Measurements from ENCODE around the gene MAST4.

Gene MAST4

DNA sequence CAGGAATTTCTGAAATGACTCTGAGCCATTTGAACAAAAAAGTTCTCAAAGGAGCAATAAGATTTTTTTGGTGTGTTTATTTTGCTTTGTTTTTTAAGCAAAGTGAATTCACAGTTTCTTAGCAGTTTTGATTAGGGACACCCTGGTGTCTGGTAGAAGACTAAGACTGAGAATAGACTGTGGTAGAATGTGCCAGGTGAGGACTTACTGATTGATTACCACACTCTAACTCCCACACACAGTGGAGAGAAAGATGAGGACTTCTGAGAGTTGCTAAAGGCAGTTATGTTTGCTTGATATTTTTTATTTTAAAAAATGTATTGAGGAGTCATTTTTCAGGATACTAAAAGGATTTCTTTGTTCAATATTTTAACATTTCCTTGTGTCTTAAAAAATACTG lies 425.3 kb downstream of the MAST4 start:
- Histone ChIP-seq H3K4me1 (ENCODE audit: control insufficient read depth, insufficient read depth, low read length, poor library complexity, severe bottlenecking) (no peaks in the 10 kb centered on the region), H3K27me3 (replicated peaks; ENCODE audit: control insufficient read depth, insufficient read depth, low read length, poor library complexity, severe bottlenecking) (no peaks in the 10 kb centered on the region), H3K4me3 (ENCODE audit: insufficient read depth, low read depth, low read length, poor library complexity, severe bottlenecking) (no peak overlapping the region), H3K36me3 (ENCODE audit: control insufficient read depth, insufficient read depth, low read length) (no peaks in the 10 kb centered on the region), H3K9me3 (ENCODE audit: control insufficient read depth, low read length) (no peaks in the 10 kb centered on the region), H3K27ac (ENCODE audit: insufficient read depth, low read length, poor library complexity, severe bottlenecking) (no peak overlapping the region)
- DNase-seq = no peak

DNA sequence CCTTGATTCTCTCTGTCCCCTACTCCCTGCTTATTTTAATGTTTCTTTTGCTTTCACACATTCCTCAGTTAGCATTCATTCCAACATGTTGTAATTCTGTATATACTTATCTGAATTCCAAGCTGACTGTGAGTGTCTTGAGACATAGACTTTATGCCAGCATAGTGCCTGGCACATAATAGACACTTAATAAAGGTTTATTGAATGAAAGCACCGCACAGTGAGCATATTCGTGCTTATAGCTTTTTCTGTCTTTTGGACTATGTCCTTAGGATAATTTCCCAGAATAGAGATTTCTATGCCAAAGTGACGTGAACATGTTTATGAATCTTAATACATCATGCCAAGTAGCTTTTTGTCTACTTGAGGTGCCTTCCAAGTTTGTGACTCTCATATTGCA lies 425.8 kb downstream of the MAST4 start:
- H3K4me3 ChIP-seq (ENCODE audit: insufficient read depth, low read depth, low read length, poor library complexity, severe bottlenecking) = no peak overlapping the region

GRCh38 chr5:67025457-67025856 lies 429.3 kb downstream of the MAST4 start:
- Histone ChIP-seq H3K4me3 (ENCODE audit: insufficient read depth, low read depth, low read length, poor library complexity, severe bottlenecking) (no peak overlapping the region), H3K9me3 (ENCODE audit: control insufficient read depth, low read length) (no peaks in the 10 kb centered on the region), H3K27ac (ENCODE audit: insufficient read depth, low read length, poor library complexity, severe bottlenecking) (no peak overlapping the region), H3K36me3 (ENCODE audit: control insufficient read depth, insufficient read depth, low read length) (no peaks in the 10 kb centered on the region), H3K27me3 (replicated peaks; ENCODE audit: control insufficient read depth, insufficient read depth, low read length, poor library complexity, severe bottlenecking) (no peaks in the 10 kb centered on the region), H3K4me1 (ENCODE audit: control insufficient read depth, insufficient read depth, low read length, poor library complexity, severe bottlenecking) (no peaks in the 10 kb centered on the region)
- DNase-seq = no peak

More for the DNA sequence above, 425.8 kb downstream of the MAST4 start:
- no peaks in the 10 kb centered on the region for H3K27me3 ChIP-seq (replicated peaks; ENCODE audit: control insufficient read depth, insufficient read depth, low read length, poor library complexity, severe bottlenecking)
- H3K27ac ChIP-seq (ENCODE audit: insufficient read depth, low read length, poor library complexity, severe bottlenecking) = no peak overlapping the region
- DNase-seq = no peak
- H3K4me1 ChIP-seq (ENCODE audit: control insufficient read depth, insufficient read depth, low read length, poor library complexity, severe bottlenecking) = no peaks in the 10 kb centered on the region
- H3K36me3 ChIP-seq (ENCODE audit: control insufficient read depth, insufficient read depth, low read length) = no peaks in the 10 kb centered on the region
- no peaks in the 10 kb centered on the region for H3K9me3 ChIP-seq (ENCODE audit: control insufficient read depth, low read length)

DNA sequence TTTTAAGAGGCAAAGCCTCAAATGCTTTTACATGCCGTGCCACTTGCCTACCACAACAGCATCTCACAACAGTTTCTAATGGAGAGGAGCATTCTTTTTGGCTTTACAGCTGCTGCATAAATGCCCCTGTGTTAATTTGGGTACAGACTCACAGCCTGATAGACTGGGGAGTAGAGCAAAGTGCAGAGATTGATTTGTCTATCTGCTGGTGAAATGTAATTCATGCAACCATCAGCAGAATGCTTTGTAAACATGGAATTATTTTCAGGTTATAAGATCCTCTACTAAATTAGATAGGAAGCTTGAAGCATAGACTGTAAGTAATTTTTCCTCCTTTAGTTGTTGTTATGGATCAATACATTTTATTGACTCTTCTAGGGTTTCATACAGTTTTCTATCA lies 430.1 kb downstream of the MAST4 start:
- H3K4me1 ChIP-seq (ENCODE audit: control insufficient read depth, insufficient read depth, low read length, poor library complexity, severe bottlenecking) = peaks cover 4% of the 10 kb centered on the region
- H3K27ac ChIP-seq (ENCODE audit: insufficient read depth, low read length, poor library complexity, severe bottlenecking) = no peak overlapping the region
- no peak for DNase-seq
- H3K27me3 ChIP-seq (replicated peaks; ENCODE audit: control insufficient read depth, insufficient read depth, low read length, poor library complexity, severe bottlenecking) = no peaks in the 10 kb centered on the region
- H3K9me3 ChIP-seq (ENCODE audit: control insufficient read depth, low read length) = no peaks in the 10 kb centered on the region
- no peak overlapping the region for H3K4me3 ChIP-seq (ENCODE audit: insufficient read depth, low read depth, low read length, poor library complexity, severe bottlenecking)
- no peaks in the 10 kb centered on the region for H3K36me3 ChIP-seq (ENCODE audit: control insufficient read depth, insufficient read depth, low read length)

GRCh38 chr5:67027171-67027570 lies 431.0 kb downstream of the MAST4 start:
- H3K4me3 ChIP-seq (ENCODE audit: insufficient read depth, low read depth, low read length, poor library complexity, severe bottlenecking) = no peak overlapping the region

DNA sequence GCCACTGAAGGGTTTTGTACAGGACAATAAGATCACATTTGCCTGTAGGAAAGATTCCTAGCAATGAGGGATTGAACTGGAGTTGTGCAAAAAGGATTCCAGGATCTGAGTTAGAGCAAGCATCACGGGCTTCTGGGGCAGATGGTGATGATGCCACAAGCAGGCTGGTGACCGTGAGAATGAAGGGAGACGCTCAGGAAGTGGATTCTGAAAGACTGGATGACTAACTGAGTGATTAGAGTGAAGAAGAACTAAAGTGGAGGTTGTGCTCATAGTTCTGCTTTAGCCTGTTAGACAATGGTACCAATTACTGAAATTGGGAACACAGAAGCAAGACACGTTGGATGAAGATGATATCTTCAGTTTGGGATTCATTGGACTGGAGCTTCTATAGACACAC lies 432.2 kb downstream of the MAST4 start:
- H3K27ac ChIP-seq (ENCODE audit: insufficient read depth, low read length, poor library complexity, severe bottlenecking) = no peak overlapping the region
- H3K27me3 ChIP-seq (replicated peaks; ENCODE audit: control insufficient read depth, insufficient read depth, low read length, poor library complexity, severe bottlenecking) = no peaks in the 10 kb centered on the region
- DNase-seq = no peak
- H3K36me3 ChIP-seq (ENCODE audit: control insufficient read depth, insufficient read depth, low read length) = no peaks in the 10 kb centered on the region
- peaks cover 7% of the 10 kb centered on the region for H3K4me1 ChIP-seq (ENCODE audit: control insufficient read depth, insufficient read depth, low read length, poor library complexity, severe bottlenecking)
- no peaks in the 10 kb centered on the region for H3K9me3 ChIP-seq (ENCODE audit: control insufficient read depth, low read length)
- no peak overlapping the region for H3K4me3 ChIP-seq (ENCODE audit: insufficient read depth, low read depth, low read length, poor library complexity, severe bottlenecking)

More at GRCh38 chr5:67027171-67027570, 431.0 kb downstream of the MAST4 start:
- Histone ChIP-seq H3K36me3 (ENCODE audit: control insufficient read depth, insufficient read depth, low read length) (no peaks in the 10 kb centered on the region), H3K4me1 (ENCODE audit: control insufficient read depth, insufficient read depth, low read length, poor library complexity, severe bottlenecking) (peaks cover 7% of the 10 kb centered on the region), H3K27ac (ENCODE audit: insufficient read depth, low read length, poor library complexity, severe bottlenecking) (no peak overlapping the region), H3K9me3 (ENCODE audit: control insufficient read depth, low read length) (no peaks in the 10 kb centered on the region), H3K27me3 (replicated peaks; ENCODE audit: control insufficient read depth, insufficient read depth, low read length, poor library complexity, severe bottlenecking) (no peaks in the 10 kb centered on the region)
- no peak for DNase-seq

DNA sequence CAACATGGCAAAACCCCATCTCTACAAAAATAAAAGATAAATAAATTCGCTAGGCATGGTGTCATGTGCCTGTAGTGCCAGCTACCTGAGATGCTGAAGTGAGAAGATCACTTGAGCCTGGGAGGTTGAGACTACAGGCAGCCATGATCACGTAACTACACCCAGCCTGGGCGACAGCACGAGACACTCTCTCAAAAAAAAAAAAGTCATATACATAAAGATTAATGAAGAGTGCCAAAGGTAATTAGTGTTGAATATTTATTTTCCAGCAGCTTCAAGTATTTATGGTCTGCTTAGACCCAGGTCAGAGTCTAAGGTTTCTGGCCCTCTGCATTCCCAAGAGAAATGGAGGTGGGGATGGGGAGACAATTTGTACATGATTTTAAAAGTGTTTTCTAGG lies 432.7 kb downstream of the MAST4 start:
- Histone ChIP-seq H3K4me1 (ENCODE audit: control insufficient read depth, insufficient read depth, low read length, poor library complexity, severe bottlenecking) (peaks cover 7% of the 10 kb centered on the region), H3K9me3 (ENCODE audit: control insufficient read depth, low read length) (no peaks in the 10 kb centered on the region), H3K4me3 (ENCODE audit: insufficient read depth, low read depth, low read length, poor library complexity, severe bottlenecking) (no peak overlapping the region), H3K27me3 (replicated peaks; ENCODE audit: control insufficient read depth, insufficient read depth, low read length, poor library complexity, severe bottlenecking) (no peaks in the 10 kb centered on the region), H3K27ac (ENCODE audit: insufficient read depth, low read length, poor library complexity, severe bottlenecking) (no peak overlapping the region), H3K36me3 (ENCODE audit: control insufficient read depth, insufficient read depth, low read length) (no peaks in the 10 kb centered on the region)
- no peak for DNase-seq

GRCh38 chr5:67029481-67029880 lies 433.3 kb downstream of the MAST4 start:
- H3K27me3 ChIP-seq (replicated peaks; ENCODE audit: control insufficient read depth, insufficient read depth, low read length, poor library complexity, severe bottlenecking) = no peaks in the 10 kb centered on the region

GRCh38 chr5:67030289-67031056 lies 434.3 kb downstream of the MAST4 start:
- Histone ChIP-seq H3K4me1 (ENCODE audit: control insufficient read depth, insufficient read depth, low read length, poor library complexity, severe bottlenecking) (peaks cover 7% of the 10 kb centered on the region), H3K27ac (ENCODE audit: insufficient read depth, low read length, poor library complexity, severe bottlenecking) (no peak overlapping the region), H3K4me3 (ENCODE audit: insufficient read depth, low read depth, low read length, poor library complexity, severe bottlenecking) (no peak overlapping the region), H3K36me3 (ENCODE audit: control insufficient read depth, insufficient read depth, low read length) (no peaks in the 10 kb centered on the region), H3K27me3 (replicated peaks; ENCODE audit: control insufficient read depth, insufficient read depth, low read length, poor library complexity, severe bottlenecking) (no peaks in the 10 kb centered on the region), H3K9me3 (ENCODE audit: control insufficient read depth, low read length) (no peaks in the 10 kb centered on the region)
- DNase-seq = no peak

More at GRCh38 chr5:67029481-67029880, 433.3 kb downstream of the MAST4 start:
- H3K9me3 ChIP-seq (ENCODE audit: control insufficient read depth, low read length) = no peaks in the 10 kb centered on the region
- H3K36me3 ChIP-seq (ENCODE audit: control insufficient read depth, insufficient read depth, low read length) = no peaks in the 10 kb centered on the region
- no peak for DNase-seq
- H3K4me3 ChIP-seq (ENCODE audit: insufficient read depth, low read depth, low read length, poor library complexity, severe bottlenecking) = no peak overlapping the region
- H3K4me1 ChIP-seq (ENCODE audit: control insufficient read depth, insufficient read depth, low read length, poor library complexity, severe bottlenecking) = peaks cover 7% of the 10 kb centered on the region
- H3K27ac ChIP-seq (ENCODE audit: insufficient read depth, low read length, poor library complexity, severe bottlenecking) = no peak overlapping the region

DNA sequence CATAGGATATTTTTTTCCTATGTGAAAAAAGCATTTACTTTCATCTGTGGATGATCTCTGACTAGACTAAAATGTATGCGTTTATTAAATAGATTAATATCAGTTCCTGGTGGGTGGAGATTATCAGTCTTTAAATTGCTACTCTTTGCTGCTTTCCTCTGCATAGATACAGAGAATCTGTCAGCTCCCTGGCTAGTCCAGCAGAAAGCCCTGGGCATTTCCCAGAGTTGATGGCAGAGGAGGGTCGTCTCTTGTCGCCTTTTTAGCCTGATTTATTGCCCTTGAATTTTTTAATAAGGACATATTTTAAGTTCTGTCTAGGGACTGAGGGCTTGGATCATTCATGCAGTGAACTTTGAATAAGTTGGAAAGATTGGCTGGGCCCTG lies 434.9 kb downstream of the MAST4 start:
- Histone ChIP-seq H3K36me3 (ENCODE audit: control insufficient read depth, insufficient read depth, low read length) (no peaks in the 10 kb centered on the region), H3K9me3 (ENCODE audit: control insufficient read depth, low read length) (no peaks in the 10 kb centered on the region), H3K27me3 (replicated peaks; ENCODE audit: control insufficient read depth, insufficient read depth, low read length, poor library complexity, severe bottlenecking) (no peaks in the 10 kb centered on the region), H3K4me3 (ENCODE audit: insufficient read depth, low read depth, low read length, poor library complexity, severe bottlenecking) (no peak overlapping the region), H3K4me1 (ENCODE audit: control insufficient read depth, insufficient read depth, low read length, poor library complexity, severe bottlenecking) (peaks cover 7% of the 10 kb centered on the region), H3K27ac (ENCODE audit: insufficient read depth, low read length, poor library complexity, severe bottlenecking) (no peak overlapping the region)
- no peak for DNase-seq
